ENCODE results near the gene TMEM266.

The TMEM266 gene

GRCh38 chr15:76059320-76060117 lies at the start of gene TMEM266 (continued):
- TF ChIP-seq ELK4 (IDR thresholded peaks at IDR 0.05; ENCODE audit: borderline replicate concordance, low read depth, low read length) (no peak), REST (tag by site-specific recombination; IDR thresholded peaks at IDR 0.05) (no peak), ZNF391 (tag by site-specific recombination; IDR thresholded peaks at IDR 0.05; ENCODE audit: borderline replicate concordance, low read depth) (no peak), GLI2 (tag by site-specific recombination; IDR thresholded peaks at IDR 0.05; ENCODE audit: borderline replicate concordance, low read depth) (no peak), SP2 (tag by site-specific recombination; IDR thresholded peaks at IDR 0.05) (0 out of 2 replicates have a peak, but pooled peaks have one; percentile 4), ZFP41 (tag by site-specific recombination; IDR thresholded peaks at IDR 0.05; ENCODE audit: borderline replicate concordance) (no peak), ZNF335 (tag by site-specific recombination; conservative IDR thresholded peaks at IDR 0.05) (peak; percentile 89), ZNF266 (tag by site-specific recombination; IDR thresholded peaks at IDR 0.05; ENCODE audit: low read depth) (no peak), SCRT1 (tag by site-specific recombination; IDR thresholded peaks at IDR 0.05; ENCODE audit: borderline replicate concordance) (peak; percentile 96), ZNF76 (tag by site-specific recombination; IDR thresholded peaks at IDR 0.05; ENCODE audit: borderline replicate concordance, low read depth) (peak; percentile 23; the same call in 1 of the 2 replicates), ZFHX2 (tag by site-specific recombination; conservative IDR thresholded peaks at IDR 0.05) (peak; percentile 84), ZNF501 (tag by site-specific recombination; IDR thresholded peaks at IDR 0.05) (peak; percentile 59; the same call in 1 of the 2 replicates), KLF17 (tag by site-specific recombination; IDR thresholded peaks at IDR 0.05) (peak; percentile 34; the same call in 1 of the 2 replicates), ZNF274 (IDR thresholded peaks at IDR 0.05; ENCODE audit: low read length) (no peak), ZNF274 (tag by site-specific recombination; IDR thresholded peaks at IDR 0.05; ENCODE audit: borderline replicate concordance) (no peak), YY2 (tag by site-specific recombination; IDR thresholded peaks at IDR 0.05) (no peak), ZNF561 (tag by site-specific recombination; IDR thresholded peaks at IDR 0.05; ENCODE audit: borderline replicate concordance) (no peak), ZFP3 (tag by site-specific recombination; IDR thresholded peaks at IDR 0.05; ENCODE audit: low read depth) (no peak), KLF1 (tag by site-specific recombination; IDR thresholded peaks at IDR 0.05) (peak; percentile 30), ZSCAN18 (tag by site-specific recombination; IDR thresholded peaks at IDR 0.05) (no peak), PBX3 (CRISPR knock-in tag; IDR thresholded peaks at IDR 0.05) (no peak), ZNF776 (tag by site-specific recombination; IDR thresholded peaks at IDR 0.05; ENCODE audit: borderline replicate concordance) (no peak), BCL6B (tag by site-specific recombination; IDR thresholded peaks at IDR 0.05) (peak; percentile 82), EGR2 (tag by site-specific recombination; IDR thresholded peaks at IDR 0.05; ENCODE audit: low read depth) (peak; percentile 54; the same call in 1 of the 2 replicates), ZNF138 (tag by site-specific recombination; IDR thresholded peaks at IDR 0.05; ENCODE audit: borderline replicate concordance) (no peak), SP7 (tag by site-specific recombination; IDR thresholded peaks at IDR 0.05) (peak; percentile 41), ZNF311 (tag by site-specific recombination; IDR thresholded peaks at IDR 0.05; ENCODE audit: borderline replicate concordance) (no peak), ZNF23 (tag by site-specific recombination; IDR thresholded peaks at IDR 0.05; ENCODE audit: borderline replicate concordance) (no peak), ZNF629 (tag by site-specific recombination; IDR thresholded peaks at IDR 0.05) (no peak)
